ENCODE data around the gene SLC22A14. TPM values are rescaled to one million over a fixed set of nuclear protein-coding genes. Genes with fewer than 3 reads are reported as not detected.

Gene SLC22A14
- total RNA-seq, 1 donor from 2014 or later = 0.72 TPM

DNA sequence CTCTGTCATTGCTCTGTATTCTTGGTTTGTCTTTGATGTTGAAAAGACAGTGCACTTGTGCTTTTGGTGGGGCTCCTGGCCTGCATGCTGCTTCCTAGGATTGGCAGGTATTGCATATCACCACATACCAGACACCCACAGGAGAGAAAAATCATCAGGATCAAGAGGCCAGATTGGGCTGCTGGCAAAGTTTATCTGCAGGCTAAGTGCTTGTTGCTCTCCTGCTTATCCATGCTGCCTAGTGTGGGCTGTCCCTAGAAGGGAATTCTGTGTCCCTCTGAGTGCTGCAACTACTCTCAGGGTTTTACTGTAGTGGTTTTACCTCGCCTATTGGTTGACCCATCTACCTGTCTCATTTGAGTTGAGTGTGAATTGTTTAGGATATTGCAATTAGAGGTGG is 17.3 kb upstream of the SLC22A14 start:
- H3K27ac Mint-ChIP-seq = no peak overlapping the region
- no peaks in the 10 kb centered on the region for H3K9me3 Mint-ChIP-seq (ENCODE audit: low read depth)
- no peaks in the 10 kb centered on the region for H3K27me3 Mint-ChIP-seq
- peaks cover 7% of the 10 kb centered on the region for H3K4me1 Mint-ChIP-seq (ENCODE audit: low read depth)
- no peak for DNase-seq (ENCODE audit: low spot score, unreplicated experiment)
- TF ChIP-seq, protein P1, sequence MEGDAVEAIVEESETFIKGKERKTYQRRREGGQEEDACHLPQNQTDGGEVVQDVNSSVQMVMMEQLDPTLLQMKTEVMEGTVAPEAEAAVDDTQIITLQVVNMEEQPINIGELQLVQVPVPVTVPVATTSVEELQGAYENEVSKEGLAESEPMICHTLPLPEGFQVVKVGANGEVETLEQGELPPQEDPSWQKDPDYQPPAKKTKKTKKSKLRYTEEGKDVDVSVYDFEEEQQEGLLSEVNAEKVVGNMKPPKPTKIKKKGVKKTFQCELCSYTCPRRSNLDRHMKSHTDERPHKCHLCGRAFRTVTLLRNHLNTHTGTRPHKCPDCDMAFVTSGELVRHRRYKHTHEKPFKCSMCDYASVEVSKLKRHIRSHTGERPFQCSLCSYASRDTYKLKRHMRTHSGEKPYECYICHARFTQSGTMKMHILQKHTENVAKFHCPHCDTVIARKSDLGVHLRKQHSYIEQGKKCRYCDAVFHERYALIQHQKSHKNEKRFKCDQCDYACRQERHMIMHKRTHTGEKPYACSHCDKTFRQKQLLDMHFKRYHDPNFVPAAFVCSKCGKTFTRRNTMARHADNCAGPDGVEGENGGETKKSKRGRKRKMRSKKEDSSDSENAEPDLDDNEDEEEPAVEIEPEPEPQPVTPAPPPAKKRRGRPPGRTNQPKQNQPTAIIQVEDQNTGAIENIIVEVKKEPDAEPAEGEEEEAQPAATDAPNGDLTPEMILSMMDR (IDR thresholded peaks at IDR 0.05; ENCODE audit: unreplicated experiment) = no peak
- H3K4me3 Mint-ChIP-seq (ENCODE audit: low read depth) = no peak overlapping the region
- H3K36me3 Mint-ChIP-seq (ENCODE audit: insufficient read depth) = peaks cover 4% of the 10 kb centered on the region

DNA sequence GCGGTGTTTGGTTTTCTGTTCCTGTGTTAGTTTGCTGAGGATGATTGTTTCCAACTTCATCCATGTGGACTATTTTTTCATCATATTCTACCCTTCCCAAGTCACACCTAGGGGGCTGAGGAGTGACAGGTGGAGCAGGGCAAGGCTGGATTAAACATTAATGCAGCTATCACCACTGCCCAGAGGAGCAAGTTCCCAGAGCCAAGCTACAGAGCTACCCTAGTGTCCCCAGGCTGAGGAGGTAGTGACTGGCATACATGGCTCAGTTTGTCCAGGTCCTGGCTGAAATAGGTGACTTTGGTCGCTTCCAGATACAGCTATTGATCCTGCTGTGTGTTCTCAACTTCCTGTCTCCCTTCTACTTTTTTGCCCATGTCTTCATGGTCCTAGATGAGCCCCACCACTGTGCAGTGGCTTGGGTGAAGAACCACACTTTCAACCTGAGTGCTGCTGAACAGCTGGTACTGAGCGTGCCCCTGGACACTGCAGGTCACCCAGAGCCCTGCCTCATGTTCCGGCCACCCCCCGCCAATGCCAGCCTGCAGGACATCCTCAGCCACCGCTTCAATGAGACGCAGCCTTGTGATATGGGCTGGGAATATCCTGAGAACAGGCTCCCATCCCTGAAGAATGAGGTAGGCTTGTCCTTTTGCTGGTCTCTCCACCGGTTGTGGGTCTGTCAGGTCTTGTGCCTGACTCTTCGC is 16.3 kb upstream of the SLC22A14 start, which contains the start of gene SLC22A13:
SLC22A13 (plus strand) TSS at position 209 of the 704 bp plus-strand sequence; CDS start at position 258, 49 bp downstream.
- DNase-seq (ENCODE audit: low spot score, unreplicated experiment) = no peak
- Mint-ChIP-seq H3K36me3 (ENCODE audit: insufficient read depth) (peaks cover 4% of the 10 kb centered on the region), H3K4me1 (ENCODE audit: low read depth) (peaks cover 7% of the 10 kb centered on the region), H3K27me3 (no peaks in the 10 kb centered on the region), H3K9me3 (ENCODE audit: low read depth) (no peaks in the 10 kb centered on the region), H3K27ac (no peak within 1 kb of the TSS), H3K4me3 (ENCODE audit: low read depth) (no peak within 1 kb of the TSS)
- TF ChIP-seq, protein P1 (IDR thresholded peaks at IDR 0.05; ENCODE audit: unreplicated experiment) = no peak

DNA sequence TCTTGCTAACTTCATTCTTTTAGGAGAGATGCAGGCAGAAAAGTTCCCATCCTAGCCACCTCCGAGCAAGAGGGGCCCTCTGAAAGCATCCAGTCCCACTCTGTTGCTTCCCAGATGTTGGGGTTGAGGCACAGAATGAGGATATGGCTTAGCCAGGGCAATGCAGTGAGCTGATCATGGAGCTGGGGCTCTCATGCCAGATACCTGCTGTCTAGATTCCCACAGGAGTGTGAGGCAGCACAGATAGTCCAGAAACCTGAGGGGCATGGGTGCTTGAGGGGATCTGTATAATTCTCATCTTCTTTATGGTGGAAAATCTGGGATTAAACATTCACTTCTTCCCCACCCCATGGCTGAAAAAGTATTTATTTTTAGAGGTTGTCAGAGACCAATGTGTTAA is 15.3 kb upstream of the SLC22A14 start:
- Mint-ChIP-seq H3K9me3 (ENCODE audit: low read depth) (no peaks in the 10 kb centered on the region), H3K36me3 (ENCODE audit: insufficient read depth) (peaks cover 2% of the 10 kb centered on the region), H3K27me3 (no peaks in the 10 kb centered on the region), H3K27ac (no peak overlapping the region), H3K4me1 (ENCODE audit: low read depth) (peaks cover 7% of the 10 kb centered on the region), H3K4me3 (ENCODE audit: low read depth) (no peak overlapping the region)
- TF ChIP-seq, protein P1 (IDR thresholded peaks at IDR 0.05; ENCODE audit: unreplicated experiment) = no peak
- DNase-seq (ENCODE audit: low spot score, unreplicated experiment) = no peak

DNA sequence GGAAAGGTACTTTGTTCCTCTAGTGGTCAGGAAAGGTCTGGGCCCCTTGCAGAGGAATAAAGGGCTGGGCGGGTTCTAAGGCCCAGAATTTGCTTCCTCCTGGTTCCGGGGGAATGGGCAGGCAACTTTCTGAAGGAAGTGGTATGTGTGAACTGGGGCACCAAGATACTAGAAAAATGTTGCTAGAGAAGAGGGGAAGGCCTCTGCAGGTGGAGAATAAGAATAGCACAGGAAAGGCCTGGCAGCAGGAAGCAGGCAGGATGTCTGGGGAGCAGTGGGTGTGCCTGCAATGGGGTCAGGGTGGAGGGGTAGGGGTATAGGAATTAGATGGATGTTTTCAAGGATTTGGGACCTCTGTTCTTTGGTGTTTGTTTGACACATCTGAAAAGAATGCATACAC is 14.4 kb upstream of the SLC22A14 start:
- no peak for DNase-seq (ENCODE audit: low spot score, unreplicated experiment)
- H3K4me3 Mint-ChIP-seq (ENCODE audit: low read depth) = no peak overlapping the region
- peak overlapping the region; percentile 51 for H3K27ac Mint-ChIP-seq
- peaks cover 2% of the 10 kb centered on the region for H3K36me3 Mint-ChIP-seq (ENCODE audit: insufficient read depth)
- H3K4me1 Mint-ChIP-seq (ENCODE audit: low read depth) = peaks cover 7% of the 10 kb centered on the region
- TF ChIP-seq, protein P1 (IDR thresholded peaks at IDR 0.05; ENCODE audit: unreplicated experiment) = no peak
- H3K9me3 Mint-ChIP-seq (ENCODE audit: low read depth) = no peaks in the 10 kb centered on the region
- no peaks in the 10 kb centered on the region for H3K27me3 Mint-ChIP-seq

DNA sequence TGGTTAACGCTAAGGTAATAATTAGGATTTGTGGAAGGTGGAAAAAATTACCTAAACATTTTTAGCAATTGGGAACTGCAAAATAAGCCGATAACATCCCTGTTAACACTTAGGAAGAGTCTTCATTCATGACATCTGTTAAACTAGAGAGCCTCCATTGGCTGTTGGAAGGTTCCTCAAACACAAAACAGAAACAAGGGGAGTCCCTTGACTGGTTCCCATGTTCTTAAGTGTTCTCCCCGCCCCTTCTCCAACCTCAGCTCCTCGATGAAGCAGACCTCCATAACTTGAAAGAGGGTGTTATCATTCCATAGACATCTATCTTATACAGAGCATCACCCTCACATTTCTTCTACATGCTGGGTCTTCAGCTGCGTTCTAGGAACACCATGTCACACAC is 14.0 kb upstream of the SLC22A14 start:
- Mint-ChIP-seq H3K9me3 (ENCODE audit: low read depth) (no peaks in the 10 kb centered on the region), H3K36me3 (ENCODE audit: insufficient read depth) (peaks cover 2% of the 10 kb centered on the region), H3K4me3 (ENCODE audit: low read depth) (no peak overlapping the region), H3K27ac (no peak overlapping the region), H3K4me1 (ENCODE audit: low read depth) (peaks cover 7% of the 10 kb centered on the region), H3K27me3 (no peaks in the 10 kb centered on the region)
- TF ChIP-seq, protein P1 (IDR thresholded peaks at IDR 0.05; ENCODE audit: unreplicated experiment) = no peak
- DNase-seq (ENCODE audit: low spot score, unreplicated experiment) = no peak

All from progenitor cell of endocrine pancreas (in vitro differentiated cells).